H1 (cell line): Measurements from ENCODE around the gene PWP2. TPM values are rescaled to one million over a fixed set of nuclear protein-coding genes. Genes with fewer than 3 reads are reported as not detected.

Experiments used
- CTCF ChIA-PET: fragments of 300-600 bp; sonication (Branson Sonifier 250); formaldehyde crosslinking; loops from one replicate; lab custom pipeline; 2021; ENCODE audit not compliant: partially characterized antibody; lab: Charles Lee
- POLR2A ChIA-PET: fragments of 300-600 bp; sonication (Branson Sonifier 250); formaldehyde crosslinking; loops from one replicate; lab custom pipeline; 2021; ENCODE audit warnings: inconsistent platforms; ENCODE audit not compliant: partially characterized antibody; lab: Charles Lee
- DNase-seq, 2 experiments: peaks; one replicate each; pipeline versions ENCODE4 v3.0.0 to v3.0.0-alpha.2; 2010 to 2022; ENCODE audit warnings: low spot score in 2 of 2, low read depth in 1 of 2, mixed read lengths in 1 of 2
- FAIRE-seq: peaks from 2 replicates; lab custom pipeline; 2011; peaks lifted over from hg19 to GRCh38; lab: Jason Lieb, UNC
- H2AFZ ChIP-seq: 2 replicates; pipeline ENCODE4 v1.8.1; 2012; ENCODE audit warnings: low read length, inconsistent platforms
- H2AK5ac ChIP-seq: 2 replicates; pipeline ENCODE4 v1.6.1; 2013; ENCODE audit warnings: low read depth, low read length
- H2BK120ac ChIP-seq: replicated peaks from 2 replicates; pipeline ENCODE3; 2013; ENCODE audit warnings: low read depth, low read length, inconsistent platforms
- H2BK12ac ChIP-seq: 2 replicates; pipeline ENCODE4 v1.6.1; 2013; ENCODE audit warnings: low read depth, low read length
- H2BK15ac ChIP-seq: 2 replicates; pipeline ENCODE4 v1.6.1; 2013; ENCODE audit warnings: low read length
- H2BK20ac ChIP-seq: 2 replicates; pipeline ENCODE4 v1.6.1; 2013; ENCODE audit warnings: low read length
- H2BK5ac ChIP-seq: 2 replicates; pipeline ENCODE4 v1.6.1; 2013; ENCODE audit warnings: low read depth, low read length
- H3K14ac ChIP-seq: 2 replicates; pipeline ENCODE4 v1.6.1; 2013; ENCODE audit warnings: inconsistent platforms; ENCODE audit not compliant: insufficient read length
- H3K18ac ChIP-seq: 2 replicates; pipeline ENCODE4 v1.6.1; 2013; ENCODE audit warnings: low read length; ENCODE audit errors: extremely low read depth
- H3K23ac ChIP-seq: 2 replicates; pipeline ENCODE4 v1.6.1; 2013; ENCODE audit warnings: inconsistent platforms; ENCODE audit not compliant: insufficient read length
- H3K23me2 ChIP-seq: 2 replicates; pipeline ENCODE4 v1.6.1; 2013; ENCODE audit warnings: low read depth, low read length
- H3K27ac ChIP-seq: 2 replicates; pipeline ENCODE4 v1.6.1; 2011; ENCODE audit warnings: low read depth, low read length, inconsistent platforms
- H3K27me3 ChIP-seq, 4 experiments: replicated peaks in 1 of 4; 1 replicate in 1 of 4; 2 replicates in 3 of 4; pipeline versions ENCODE4 v1.6.1 to v1.8.1; 2011 to 2013; ENCODE audit warnings: low read length in 3 of 4, mild to moderate bottlenecking in 3 of 4, inconsistent platforms in 2 of 4, mixed read lengths in 2 of 4, moderate library complexity in 1 of 4; ENCODE audit not compliant: control insufficient read depth in 3 of 4, insufficient read depth in 3 of 4; ENCODE audit errors: extremely low read depth in 1 of 4
- H3K36me3 ChIP-seq, 4 experiments: 2 replicates each; pipeline versions ENCODE4 v1.6.1 to v1.8.1; 2011 to 2013; ENCODE audit warnings: mild to moderate bottlenecking in 4 of 4, low read length in 3 of 4, moderate library complexity in 2 of 4, control low read depth in 1 of 4, inconsistent platforms in 1 of 4; ENCODE audit not compliant: insufficient read depth in 4 of 4, control insufficient read depth in 2 of 4
- H3K4ac ChIP-seq: replicated peaks from 2 replicates; pipeline ENCODE3; 2013; ENCODE audit warnings: low read length, low read depth, mixed read lengths, inconsistent platforms; ENCODE audit not compliant: insufficient read length
- H3K4me1 ChIP-seq, 4 experiments: replicated peaks in 1 of 4; 1 replicate in 1 of 4; 2 replicates in 3 of 4; pipeline versions ENCODE4 v1.6.1 to v1.8.1; 2011 to 2013; ENCODE audit warnings: low read length in 3 of 4, inconsistent platforms in 2 of 4, mixed read lengths in 1 of 4; ENCODE audit not compliant: insufficient read depth in 4 of 4, control insufficient read depth in 3 of 4
- H3K4me2 ChIP-seq, 2 experiments: 2 replicates each; pipeline versions ENCODE4 v1.6.1 to v1.8.1; 2011 to 2013; ENCODE audit warnings: low read depth in 2 of 2, low read length in 2 of 2, control low read depth in 1 of 2, inconsistent platforms in 1 of 2, mild to moderate bottlenecking in 1 of 2; ENCODE audit not compliant: insufficient read depth in 1 of 2
- H3K4me3 ChIP-seq, 4 experiments: fragments of 200-600, 300-600 bp in 1 of 4; sonication (generic), shearing (Covaris generic), sonication (Bioruptor Twin) in 1 of 4; 2 replicates each; pipeline versions ENCODE4 v1.5.1 to v1.8.1; 2011 to 2016; ENCODE audit warnings: low read length in 4 of 4, low read depth in 3 of 4, control low read depth in 2 of 4, inconsistent platforms in 2 of 4, mild to moderate bottlenecking in 2 of 4, mixed read lengths in 1 of 4, moderate library complexity in 1 of 4; ENCODE audit not compliant: insufficient read depth in 2 of 4; ENCODE audit errors: extremely low read depth in 1 of 4
- H3K56ac ChIP-seq: replicated peaks from 2 replicates; pipeline ENCODE3; 2013; ENCODE audit warnings: low read depth, mild to moderate bottlenecking, mixed read lengths, low read length, inconsistent platforms; ENCODE audit not compliant: insufficient read length
- H3K79me1 ChIP-seq: 2 replicates; pipeline ENCODE4 v1.6.1; 2013; ENCODE audit warnings: low read depth, low read length, control low read depth
- H3K79me2 ChIP-seq, 2 experiments: 2 replicates each; pipeline versions ENCODE4 v1.6.1 to v1.8.1; 2012 to 2013; ENCODE audit warnings: low read length in 2 of 2, mild to moderate bottlenecking in 2 of 2, inconsistent platforms in 1 of 2; ENCODE audit not compliant: insufficient read depth in 2 of 2, control insufficient read depth in 1 of 2
- H3K9ac ChIP-seq, 4 experiments: replicated peaks in 1 of 4; 1 replicate in 1 of 4; 2 replicates in 3 of 4; pipeline versions ENCODE4 v1.6.1 to v1.8.1; 2011 to 2013; ENCODE audit warnings: low read depth in 3 of 4, low read length in 3 of 4, control low read depth in 2 of 4, mild to moderate bottlenecking in 2 of 4, moderate library complexity in 2 of 4, inconsistent platforms in 1 of 4; ENCODE audit errors: extremely low read depth in 1 of 4
- H3K9me3 ChIP-seq, 2 experiments: 2 replicates each; pipeline versions ENCODE4 v1.6.1 to v1.8.1; 2012 to 2013; ENCODE audit warnings: mild to moderate bottlenecking in 2 of 2, moderate library complexity in 2 of 2, control low read depth in 1 of 2, inconsistent platforms in 1 of 2, low read depth in 1 of 2, low read length in 1 of 2, mixed read lengths in 1 of 2; ENCODE audit not compliant: insufficient read depth in 2 of 2
- H4K20me1 ChIP-seq, 2 experiments: replicated peaks in 1 of 2; 2 replicates each; pipeline versions ENCODE3 to v1.8.1; 2011 to 2013; ENCODE audit warnings: inconsistent platforms in 2 of 2, low read length in 2 of 2, mild to moderate bottlenecking in 1 of 2; ENCODE audit not compliant: insufficient read depth in 2 of 2, control insufficient read depth in 1 of 2
- H4K5ac ChIP-seq: 2 replicates; pipeline ENCODE4 v1.6.1; 2013; ENCODE audit warnings: low read length, low read depth, mixed read lengths, inconsistent platforms; ENCODE audit not compliant: insufficient read length
- H4K8ac ChIP-seq: 2 replicates; pipeline ENCODE4 v1.8.0; 2013; ENCODE audit warnings: mild to moderate bottlenecking, moderate library complexity, low read length, inconsistent platforms; ENCODE audit not compliant: insufficient read depth; ENCODE audit errors: extremely low read depth
- H4K91ac ChIP-seq: replicated peaks from 2 replicates; pipeline ENCODE3; 2013; ENCODE audit warnings: low read length, mixed read lengths, inconsistent platforms; ENCODE audit not compliant: insufficient read length
- GABPA ChIP-seq: IDR thresholded peaks from 2 replicates; pipeline ENCODE4 v1.6.1; 2011; ENCODE audit warnings: mild to moderate bottlenecking, low read length, moderate library complexity, borderline replicate concordance; ENCODE audit not compliant: insufficient read depth
- WGBS, 2 experiments: shearing (Covaris generic) in 1 of 2; methylation state at CpG; one replicate each; pipeline versions ENCODE4 v1.1.6 to v1.1.7; 2013 to 2015; ENCODE audit warnings: low lambda C conversion rate in 2 of 2, mixed read lengths in 2 of 2, inconsistent platforms in 1 of 2, low coverage in 1 of 2, missing lambda C conversion rate in 1 of 2; ENCODE audit not compliant: insufficient replicate concordance in 2 of 2, insufficient coverage in 1 of 2, insufficient read length in 1 of 2; ENCODE audit errors: extremely low coverage in 1 of 2, missing lambda C conversion rate in 1 of 2; 5-methylcytosine and 5-hydroxymethylcytosine counted together
- polyA plus RNA-seq, 7 experiments: library from polyadenylated mRNA; depleted of rRNA in 3 of 7; stranded (reverse) in 5 of 7; unstranded in 2 of 7; fragments of >200 nt in 5 of 7; fragments of 200-250 nt in 2 of 7; gene quantifications; 1 replicate in 5 of 7; 2 replicates in 1 of 7; 4 replicates in 1 of 7; pipeline versions ENCODE4 v1.2.1 to v1.2.3, GENCODE V29; 2011 to 2013; ENCODE audit warnings: missing spikeins in 2 of 7, mixed read lengths in 2 of 7
- total RNA-seq: library from RNA; stranded (reverse); fragmentation: NEBNext Ultra II Directional; extraction: Animal tissue kit (Norgen Biotek cat#: 25700); gene quantifications from 2 replicates; pipeline ENCODE4 v1.2.1, GENCODE V29; 2021

PWP2 gene
- total and polyA plus RNA-seq, 2 of the 8 experiments (the other 6 are each of a cell fraction or from before 2014, with no cell fraction given), result 4.4 to 6.7 TPM

GRCh38 chr21:44078411-44078981 is 28.7 kb upstream of the PWP2 start:
- Histone ChIP-seq H3K23me2 (no peaks in the 10 kb centered on the region), H3K27me3 (no peaks in the 10 kb centered on the region), H3K79me1 (peaks cover 9% of the 10 kb centered on the region), H2BK5ac (no peak overlapping the region), H3K4ac (no peak overlapping the region), H3K27ac (no peak overlapping the region), H3K4me1 (peaks cover 0 to 4% (median 0%) of the 10 kb centered on the region in 4 experiments; a peak in 2 of 7 replicates), H2BK12ac (no peak overlapping the region), H3K23ac (no peak overlapping the region), H3K79me2 (no peaks in the 10 kb centered on the region; a peak in 1 of 4 replicates), H2AK5ac (no peak overlapping the region), H4K8ac (no peak overlapping the region), H2BK20ac (no peak overlapping the region), H3K56ac (no peak overlapping the region), H3K14ac (no peak overlapping the region), H2AFZ (no peak overlapping the region), H4K91ac (no peak overlapping the region), H2BK15ac (no peak overlapping the region), H3K4me3 (no peak overlapping the region), H4K5ac (no peak overlapping the region), H3K9me3 (no peaks in the 10 kb centered on the region), H3K18ac (no peak overlapping the region), H3K4me2 (no peak overlapping the region), H3K36me3 (peaks cover 11 to 58% (median 20%) of the 10 kb centered on the region in 4 experiments), H2BK120ac (no peak overlapping the region), H4K20me1 (peaks cover 5 to 12% of the 10 kb centered on the region in 2 experiments), H3K9ac (no peak overlapping the region)
- no peak for DNase-seq
- WGBS, 2 experiments, result 74% methylated on average over 5 of the region's 5 CpGs; no CpG with 5 or more reads in 1 of the 2 experiments
- ChIA-PET CTCF (interaction anchor here (0.6 to 1.8 kb wide), 6 partner anchors 8 to 30 kb away, joined by 3 to 6 read pairs (median 4); no protein-coding TSS in a partner anchor), POLR2A (interaction anchor here (0.9 to 1.4 kb wide), 3 partner anchors 11 to 58 kb away, joined by 3 to 5 read pairs (median 3); no protein-coding TSS in a partner anchor)
- no peak for TF ChIP-seq GABPA
- peak; percentile 13 for FAIRE-seq
